NCI-H2196 treated with DMSO at 0.1 percent for 48 hours (cell line): Measurements from ENCODE around the gene ZNF609.

Experiments used
- DNase-seq: peaks from one replicate; lab custom pipeline; 2025; ENCODE audit not compliant: unreplicated experiment; lab: John Stamatoyannopoulos, UW

The ZNF609 gene

GRCh38 chr15:64717130-64717529 lies 256.8 kb downstream of the ZNF609 start:
- no peak for DNase-seq

- DNase-seq, result no peak
Measured at GRCh38 chr15:64717735-64718495, 257.5 kb downstream of the ZNF609 start.

- no peak for DNase-seq
Measured at GRCh38 chr15:64720188-64720587, 259.8 kb downstream of the ZNF609 start.

GRCh38 chr15:64730151-64730550 lies 269.8 kb downstream of the ZNF609 start:
- no peak for DNase-seq

GRCh38 chr15:64731012-64731804 lies 270.8 kb downstream of the ZNF609 start:
- DNase-seq, result peak; percentile 14

GRCh38 chr15:64731805-64732151 lies 271.4 kb downstream of the ZNF609 start:
- DNase-seq, result no peak

- DNase-seq, result no peak
Measured at GRCh38 chr15:64732156-64732860, 271.9 kb downstream of the ZNF609 start.
